Activated CD4-positive, alpha-beta T cell treated with anti-CD3 and anti-CD28 coated beads for 36 hours (primary cell): Measurements from ENCODE around the gene MBNL1. TPM values are rescaled to one million over a fixed set of nuclear protein-coding genes. Genes with fewer than 3 reads are reported as not detected.
A peak's percentile ranks its signal among the peaks of the same experiment; 100 is the strongest.

Source experiments
- ATAC-seq: fragments of 200-7000 bp; cut with Tn5 transposase; one replicate; pipeline ENCODE4 v1.10.0; 2021; ENCODE audit warnings: mild to moderate bottlenecking, moderate library complexity
- CTCF ChIA-PET: fragments of 350-600 bp; sonication (Branson Sonifier 250); formaldehyde crosslinking; loops from one replicate; lab custom pipeline; 2021; ENCODE audit warnings: antibody characterized with exemption; lab: Charles Lee
- POLR2A ChIA-PET: fragments of 350-600 bp; sonication (Branson Sonifier 250); formaldehyde crosslinking; loops from one replicate; lab custom pipeline; 2021; ENCODE audit warnings: antibody characterized with exemption, inconsistent platforms; lab: Charles Lee
- DNase-seq: peaks from one replicate; pipeline ENCODE4 v3.0.0-alpha.2; 2020
- H3K27ac Mint-ChIP-seq: one replicate; pipeline ENCODE4 v1.8.0; 2021; ENCODE audit warnings: mixed read lengths
- H3K27me3 Mint-ChIP-seq: one replicate; pipeline ENCODE4 v1.8.0; 2021; ENCODE audit warnings: mixed read lengths
- H3K36me3 Mint-ChIP-seq: one replicate; pipeline ENCODE4 v1.8.0; 2021; ENCODE audit warnings: low read depth, mixed read lengths
- H3K4me1 Mint-ChIP-seq: one replicate; pipeline ENCODE4 v1.8.0; 2021; ENCODE audit warnings: mixed read lengths
- H3K4me3 Mint-ChIP-seq: one replicate; pipeline ENCODE4 v1.8.0; 2021; ENCODE audit warnings: mild to moderate bottlenecking, moderate library complexity, mixed read lengths
- H3K9me3 Mint-ChIP-seq: one replicate; pipeline ENCODE4 v1.8.0; 2021; ENCODE audit warnings: low read depth, mixed read lengths
- intact Hi-C, 2 experiments: fragments of 100-400 bp; cut with DNase I in 1 of 2; cut with micrococcal nuclease in 1 of 2; formaldehyde crosslinking; loops; one replicate each; pipeline versions ENCODE4 v1.14.2 to v1.15.1; 2022 to 2024; cut with DNase I, micrococcal nuclease
- total RNA-seq, 2 experiments: library from RNA; stranded (reverse); gene quantifications; one replicate each; pipeline ENCODE4 v1.2.3, GENCODE V29; 2021

The MBNL1 gene
- total RNA-seq, 2 experiments from 2014 or later: 317 to 481 TPM

GRCh38 chr3:152293347-152294006, 24.7 kb downstream of the MBNL1 start:
- Mint-ChIP-seq H3K27ac (peak overlapping the region; percentile 59), H3K4me3 (no peak overlapping the region), H3K9me3 (no peaks in the 10 kb centered on the region), H3K27me3 (no peaks in the 10 kb centered on the region), H3K4me1 (peaks cover 71% of the 10 kb centered on the region), H3K36me3 (peaks cover 11% of the 10 kb centered on the region)
- POLR2A ChIA-PET: no interaction called here
- CTCF ChIA-PET: interaction anchor here (0.8 kb wide), 1 partner anchor 12 kb away, joined by 3 read pairs; no protein-coding TSS in a partner anchor
- DNase-seq (no peak), ATAC-seq (no peak)
- intact Hi-C loops: no loop called here

DNA sequence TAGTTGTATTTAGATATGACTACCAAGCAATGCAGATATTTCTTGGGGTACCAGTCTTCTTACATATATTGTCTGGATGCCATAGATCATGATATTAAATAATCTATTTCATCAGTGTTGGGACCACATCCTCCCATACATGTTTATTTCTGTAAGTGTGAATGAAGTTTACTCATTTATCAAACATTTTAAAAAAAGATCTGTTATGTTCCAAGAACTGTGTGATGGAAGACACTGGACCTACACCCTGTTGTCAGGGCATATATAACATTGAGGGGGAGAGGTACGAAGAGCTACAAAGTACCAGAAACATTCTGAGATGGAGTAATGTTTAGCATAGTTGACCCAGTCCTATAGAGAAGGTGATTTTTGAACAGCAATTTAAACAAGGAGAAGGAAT, 26.6 kb downstream of the MBNL1 start:
- ChIA-PET POLR2A (no interaction called here), CTCF (interaction anchor here (1.3 kb wide), 1 partner anchor 21 kb away, joined by 4 read pairs; no protein-coding TSS in a partner anchor)
- intact Hi-C loops: no loop called here
- H3K27me3 Mint-ChIP-seq: no peaks in the 10 kb centered on the region
- peaks cover 75% of the 10 kb centered on the region for H3K4me1 Mint-ChIP-seq
- H3K36me3 Mint-ChIP-seq: peaks cover 22% of the 10 kb centered on the region
- no peak for DNase-seq
- H3K9me3 Mint-ChIP-seq: no peaks in the 10 kb centered on the region
- no peak for ATAC-seq
- no peak overlapping the region for H3K4me3 Mint-ChIP-seq
- peak overlapping the region; percentile 66 for H3K27ac Mint-ChIP-seq

- ChIA-PET CTCF (interaction anchor here (1.3 kb wide), 1 partner anchor 21 kb away, joined by 4 read pairs; no protein-coding TSS in a partner anchor), POLR2A (interaction anchor here (0.5 to 0.7 kb wide), 2 partner anchors 256 to 295 kb away, joined by 3 to 4 read pairs; no protein-coding TSS in a partner anchor)
- Mint-ChIP-seq H3K4me1 (peaks cover 75% of the 10 kb centered on the region), H3K4me3 (no peak overlapping the region), H3K27me3 (no peaks in the 10 kb centered on the region), H3K27ac (peak overlapping the region; percentile 66), H3K9me3 (no peaks in the 10 kb centered on the region), H3K36me3 (peaks cover 25% of the 10 kb centered on the region)
- no peak for DNase-seq
- intact Hi-C loops: no loop called here
- no peak for ATAC-seq
Observed at GRCh38 chr3:152295806-152296205, 27.1 kb downstream of the MBNL1 start.

GRCh38 chr3:152296382-152296781, 27.7 kb downstream of the MBNL1 start:
- peaks cover 28% of the 10 kb centered on the region for H3K36me3 Mint-ChIP-seq
- H3K4me1 Mint-ChIP-seq: peaks cover 75% of the 10 kb centered on the region
- intact Hi-C loops: no loop called here
- H3K9me3 Mint-ChIP-seq: no peaks in the 10 kb centered on the region
- H3K27me3 Mint-ChIP-seq: no peaks in the 10 kb centered on the region
- ChIA-PET CTCF (interaction anchor here (0.6 to 1.3 kb wide), 2 partner anchors 22 to 36 kb away, joined by 3 to 4 read pairs; no protein-coding TSS in a partner anchor), POLR2A (interaction anchor here (0.7 kb wide), 1 partner anchor 256 kb away, joined by 3 read pairs; no protein-coding TSS in a partner anchor)
- H3K4me3 Mint-ChIP-seq: no peak overlapping the region
- ATAC-seq (no peak), DNase-seq (no peak)
- H3K27ac Mint-ChIP-seq: peak overlapping the region; percentile 66

DNA sequence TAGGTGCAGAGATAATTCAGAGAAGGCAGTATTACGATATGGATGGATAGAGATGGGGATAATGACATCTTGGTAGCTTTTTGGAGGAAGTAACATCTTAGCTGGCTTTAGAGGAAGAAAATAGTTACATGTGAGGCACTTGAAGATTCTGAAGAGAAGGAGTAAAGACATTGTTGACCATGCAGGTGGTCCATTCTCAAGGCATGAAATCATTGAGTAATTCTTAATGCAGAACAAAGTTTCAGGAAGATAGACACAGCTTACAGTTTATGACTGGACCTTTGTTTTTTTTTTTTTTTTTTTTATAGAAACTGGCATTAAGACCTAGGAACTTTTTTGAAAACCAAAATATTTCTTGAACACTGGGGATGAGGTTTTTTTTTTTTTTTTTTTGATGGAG, 28.2 kb downstream of the MBNL1 start:
- CTCF ChIA-PET: interaction anchor here (0.6 to 1.2 kb wide), 2 partner anchors 36 to 84 kb away, joined by 3 read pairs; no protein-coding TSS in a partner anchor
- Mint-ChIP-seq H3K4me1 (peaks cover 75% of the 10 kb centered on the region), H3K36me3 (peaks cover 32% of the 10 kb centered on the region), H3K9me3 (no peaks in the 10 kb centered on the region), H3K4me3 (peak overlapping the region; percentile 9), H3K27ac (peak overlapping the region; percentile 48), H3K27me3 (no peaks in the 10 kb centered on the region)
- intact Hi-C loops: no loop called here
- DNase-seq (no peak), ATAC-seq (no peak)
- POLR2A ChIA-PET: interaction anchor here (0.6 to 3.6 kb wide), 3 partner anchors 12 to 175 kb away, joined by 4 to 13 read pairs (median 9); no protein-coding TSS in a partner anchor

- POLR2A ChIA-PET: interaction anchor here (0.6 to 3.6 kb wide), 5 partner anchors 9 to 863 kb away, joined by 3 to 13 read pairs (median 3); partner anchors contain the start of gene MBNL1
- peaks cover 75% of the 10 kb centered on the region for H3K4me1 Mint-ChIP-seq
- peak overlapping the region; percentile 69 for H3K4me3 Mint-ChIP-seq
- peaks cover 36% of the 10 kb centered on the region for H3K36me3 Mint-ChIP-seq
- DNase-seq: peak; percentile 70
- CTCF ChIA-PET: interaction anchor here (0.6 to 1.9 kb wide), 5 partner anchors 11 to 173 kb away, joined by 3 to 6 read pairs (median 3); no protein-coding TSS in a partner anchor
- peak; percentile 87 for ATAC-seq
- H3K27me3 Mint-ChIP-seq: no peaks in the 10 kb centered on the region
- no peaks in the 10 kb centered on the region for H3K9me3 Mint-ChIP-seq
- peak overlapping the region; percentile 79 for H3K27ac Mint-ChIP-seq
- intact Hi-C loops: loop anchor here (1.0 to 2.0 kb wide), 2 partner anchors 28 to 30 kb away; partner anchors contain the start of gene MBNL1 (in 1 of the 2)
Observed at GRCh38 chr3:152298393-152299248, 29.9 kb downstream of the MBNL1 start.

- H3K36me3 Mint-ChIP-seq: peaks cover 36% of the 10 kb centered on the region
- H3K27ac Mint-ChIP-seq: peak overlapping the region; percentile 79
- DNase-seq: peak; percentile 35
- peak overlapping the region; percentile 69 for H3K4me3 Mint-ChIP-seq
- no peaks in the 10 kb centered on the region for H3K9me3 Mint-ChIP-seq
- ATAC-seq: peak; percentile 34
- ChIA-PET CTCF (interaction anchor here (0.6 to 1.9 kb wide), 3 partner anchors 27 to 173 kb away, joined by 3 to 6 read pairs (median 3); no protein-coding TSS in a partner anchor), POLR2A (interaction anchor here (0.7 to 3.6 kb wide), 3 partner anchors 10 to 35 kb away, joined by 3 to 13 read pairs (median 3); partner anchors contain the start of gene MBNL1)
- no peaks in the 10 kb centered on the region for H3K27me3 Mint-ChIP-seq
- peaks cover 79% of the 10 kb centered on the region for H3K4me1 Mint-ChIP-seq
- intact Hi-C loops: loop anchor here (1.0 to 2.0 kb wide), 2 partner anchors 29 to 31 kb away; partner anchors contain the start of gene MBNL1 (in 1 of the 2)
Observed at GRCh38 chr3:152299249-152299976, 30.7 kb downstream of the MBNL1 start.

GRCh38 chr3:152300029-152300731, 31.5 kb downstream of the MBNL1 start:
- Mint-ChIP-seq H3K4me1 (peaks cover 85% of the 10 kb centered on the region), H3K9me3 (no peaks in the 10 kb centered on the region), H3K36me3 (peaks cover 36% of the 10 kb centered on the region), H3K27me3 (no peaks in the 10 kb centered on the region), H3K4me3 (peak overlapping the region; percentile 69), H3K27ac (peak overlapping the region; percentile 79)
- intact Hi-C loops: loop anchor here (2.0 kb wide), 2 partner anchors 17 to 59 kb away; no protein-coding TSS in a partner anchor
- ChIA-PET CTCF (interaction anchor here (0.9 to 1.6 kb wide), 7 partner anchors 16 to 173 kb away, joined by 3 to 4 read pairs (median 3); no protein-coding TSS in a partner anchor), POLR2A (interaction anchor here (0.6 to 3.6 kb wide), 3 partner anchors 9 to 119 kb away, joined by 3 to 13 read pairs (median 3); no protein-coding TSS in a partner anchor)
- ATAC-seq (no peak), DNase-seq (no peak)

DNA sequence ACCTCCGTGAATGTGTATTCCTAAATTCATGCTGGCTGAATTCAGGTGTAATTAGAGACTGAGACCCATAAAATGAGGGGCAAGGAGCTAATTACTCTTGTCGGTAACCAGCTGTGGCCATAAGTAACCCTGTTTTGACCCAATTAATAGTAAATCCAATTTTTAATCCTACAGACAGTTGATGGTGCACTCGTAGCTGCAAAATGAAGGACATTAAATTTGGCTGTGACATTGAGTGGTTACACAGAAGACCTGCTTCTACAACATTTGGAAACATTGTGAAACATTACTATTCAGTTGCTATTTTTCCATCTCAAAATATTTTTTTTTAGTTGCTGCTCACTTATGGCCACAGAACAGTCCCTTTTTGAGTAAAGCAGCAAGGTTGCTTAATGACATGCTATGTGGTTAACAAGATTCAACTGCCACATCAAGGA, 33.0 kb downstream of the MBNL1 start:
- H3K27ac Mint-ChIP-seq: peak overlapping the region; percentile 85
- no peaks in the 10 kb centered on the region for H3K27me3 Mint-ChIP-seq
- CTCF ChIA-PET: interaction anchor here (0.7 to 1.3 kb wide), 4 partner anchors 16 to 130 kb away, joined by 3 read pairs; no protein-coding TSS in a partner anchor
- DNase-seq: no peak
- POLR2A ChIA-PET: interaction anchor here (1.0 to 1.1 kb wide), 2 partner anchors 30 to 92 kb away, joined by 4 to 8 read pairs; no protein-coding TSS in a partner anchor
- intact Hi-C loops: loop anchor here (1.0 to 2.0 kb wide), 4 partner anchors 9 to 61 kb away; no protein-coding TSS in a partner anchor
- peaks cover 45% of the 10 kb centered on the region for H3K36me3 Mint-ChIP-seq
- H3K4me3 Mint-ChIP-seq: peak overlapping the region; percentile 48
- H3K4me1 Mint-ChIP-seq: peaks cover 84% of the 10 kb centered on the region
- no peaks in the 10 kb centered on the region for H3K9me3 Mint-ChIP-seq
- ATAC-seq: peak; percentile 6
